Nephron progenitor cell (in vitro differentiated cells): ENCODE results near the gene GINS1.
A peak's percentile ranks its signal among the peaks of the same experiment; 100 is the strongest.

Experiments
- DNase-seq: peaks from one replicate; pipeline ENCODE4 v3.0.0; 2021
- H3K27ac Mint-ChIP-seq: 2 replicates; pipeline ENCODE4 v1.8.0; 2021; ENCODE audit warnings: mild to moderate bottlenecking, moderate library complexity, mixed read lengths
- H3K27me3 Mint-ChIP-seq: 2 replicates; pipeline ENCODE4 v1.8.0; 2021; ENCODE audit warnings: mild to moderate bottlenecking, low read depth, mixed read lengths; ENCODE audit not compliant: poor library complexity
- H3K36me3 Mint-ChIP-seq: 2 replicates; pipeline ENCODE4 v1.8.0; 2021; ENCODE audit warnings: low read depth, mixed read lengths
- H3K4me1 Mint-ChIP-seq: 2 replicates; pipeline ENCODE4 v1.8.0; 2021; ENCODE audit warnings: mixed read lengths
- H3K4me3 Mint-ChIP-seq: 2 replicates; pipeline ENCODE4 v1.8.0; 2021; ENCODE audit warnings: mild to moderate bottlenecking, moderate library complexity, mixed read lengths
- H3K9me3 Mint-ChIP-seq: 2 replicates; pipeline ENCODE4 v1.8.0; 2021; ENCODE audit warnings: mild to moderate bottlenecking, moderate library complexity, mixed read lengths
- CTCF ChIP-seq: fragments of 200-600 bp; sonication (generic); IDR thresholded peaks from 2 replicates; pipeline ENCODE4 v1.5.0; 2021; ENCODE audit warnings: antibody characterized with exemption

The GINS1 gene

DNA sequence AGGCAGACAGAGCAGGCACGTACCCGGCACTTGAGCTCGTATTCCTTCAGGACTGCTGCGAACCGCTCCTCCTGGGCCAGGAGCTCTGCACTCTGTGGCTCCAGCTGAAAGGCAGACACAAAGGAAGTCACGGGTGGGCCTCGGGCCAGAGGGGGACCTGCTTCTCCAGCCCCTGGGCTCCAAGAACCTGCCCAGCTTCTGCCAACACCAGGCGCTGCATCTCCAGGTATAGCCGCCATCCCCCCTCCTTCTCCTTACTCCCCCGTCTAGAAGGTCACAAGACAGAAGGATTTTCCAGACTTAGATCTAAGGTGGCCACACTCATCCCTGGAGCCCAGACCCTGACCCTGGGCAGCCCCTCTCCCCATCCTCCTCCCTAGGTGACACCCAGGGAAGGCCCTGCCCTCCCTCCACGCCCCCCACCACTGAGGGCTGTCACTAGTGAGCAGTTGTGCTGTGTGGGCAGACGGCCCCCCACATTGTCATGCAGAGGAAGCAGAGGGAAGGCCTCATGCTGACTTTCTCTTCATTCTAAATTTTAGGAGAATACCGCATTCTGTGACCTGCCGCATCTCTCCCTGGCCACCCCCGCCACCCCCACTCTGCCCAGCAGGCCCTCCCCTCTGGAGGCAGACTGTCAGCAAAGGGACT lies 81.9 kb downstream of the GINS1 start:
- Mint-ChIP-seq H3K4me3 (no peak overlapping the region), H3K4me1 (peaks cover 15% of the 10 kb centered on the region), H3K36me3 (peaks cover 55% of the 10 kb centered on the region), H3K9me3 (no peaks in the 10 kb centered on the region), H3K27ac (peak overlapping the region; percentile 25), H3K27me3 (no peaks in the 10 kb centered on the region)
- TF ChIP-seq CTCF, result no peak
- no peak for DNase-seq

DNA sequence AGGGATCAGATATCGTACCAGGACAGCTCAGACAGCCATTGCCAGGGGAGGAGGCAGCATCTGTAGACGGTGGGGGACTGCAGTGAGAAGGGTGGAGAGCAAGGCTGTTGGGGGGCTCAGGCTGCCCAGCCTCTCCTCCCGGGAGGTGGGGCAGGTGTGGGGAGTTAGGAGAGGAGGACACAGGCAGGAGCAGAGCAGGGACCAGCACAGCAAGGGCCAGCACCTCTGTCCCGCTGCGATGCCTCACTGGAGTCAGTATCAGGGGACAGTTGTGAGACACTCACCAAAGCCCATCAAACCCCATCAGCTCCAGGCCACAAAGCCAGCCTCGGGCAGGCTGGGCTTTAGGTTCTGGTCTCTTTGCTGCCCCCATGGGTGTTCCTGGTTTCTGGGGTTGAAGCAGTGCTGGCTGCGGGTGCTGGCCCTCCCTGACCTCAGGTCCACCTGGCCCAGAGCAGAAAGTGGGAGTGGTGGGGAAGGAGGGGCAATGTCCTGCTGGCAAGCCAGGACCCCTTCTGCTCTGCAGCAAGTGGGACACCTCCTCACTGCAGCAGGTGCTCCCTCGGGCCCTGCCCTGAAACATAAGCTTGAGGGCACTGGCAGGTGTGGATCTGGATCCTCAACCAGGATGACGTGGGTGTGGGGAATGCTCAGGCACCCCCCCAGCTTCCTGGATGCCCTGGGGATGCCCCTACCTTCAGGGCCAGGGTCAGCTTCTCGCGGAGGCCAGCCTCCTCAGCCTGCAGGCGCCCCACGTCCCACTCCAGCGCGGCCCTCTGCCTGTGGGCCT lies 83.4 kb downstream of the GINS1 start:
- Mint-ChIP-seq H3K36me3 (peaks cover 46% of the 10 kb centered on the region), H3K4me1 (peaks cover 6% of the 10 kb centered on the region), H3K27me3 (no peaks in the 10 kb centered on the region), H3K4me3 (no peak overlapping the region), H3K27ac (peak overlapping the region; percentile 87), H3K9me3 (no peaks in the 10 kb centered on the region)
- TF ChIP-seq CTCF, result no peak
- no peak for DNase-seq

DNA sequence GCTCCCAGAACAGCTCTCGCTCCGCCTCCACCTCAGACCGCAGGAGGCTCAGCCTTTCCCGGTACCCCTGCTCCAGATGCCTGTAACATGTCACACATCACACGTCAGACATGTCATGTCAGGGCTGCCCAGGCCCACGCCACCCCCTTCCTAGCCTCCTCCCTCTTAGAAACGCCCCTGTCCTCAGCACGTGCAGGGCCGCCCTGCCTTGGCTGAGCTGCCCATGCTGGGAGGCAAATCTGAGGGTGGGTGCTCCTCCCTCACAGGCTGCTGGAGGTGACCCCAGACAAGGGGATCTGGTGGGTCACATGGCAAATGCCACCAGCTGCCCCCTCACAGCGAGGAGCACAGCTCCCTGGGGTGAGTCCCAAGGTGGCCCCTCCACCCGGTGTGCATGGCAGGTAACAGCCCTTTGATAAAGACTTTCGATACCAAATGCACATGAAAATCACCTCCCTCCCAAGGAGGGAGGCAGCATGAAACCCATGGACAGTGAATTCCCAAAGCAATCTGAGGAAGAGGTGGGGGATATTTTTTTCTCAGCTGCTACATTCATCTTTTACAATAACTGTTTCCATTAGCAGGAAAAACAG lies 84.1 kb downstream of the GINS1 start:
- TF ChIP-seq CTCF, result no peak
- DNase-seq, result no peak
- H3K4me3 Mint-ChIP-seq, result no peak overlapping the region
- H3K4me1 Mint-ChIP-seq, result peaks cover 1% of the 10 kb centered on the region
- no peaks in the 10 kb centered on the region for H3K27me3 Mint-ChIP-seq
- peak overlapping the region; percentile 25 for H3K27ac Mint-ChIP-seq
- no peaks in the 10 kb centered on the region for H3K9me3 Mint-ChIP-seq
- peaks cover 43% of the 10 kb centered on the region for H3K36me3 Mint-ChIP-seq

DNA sequence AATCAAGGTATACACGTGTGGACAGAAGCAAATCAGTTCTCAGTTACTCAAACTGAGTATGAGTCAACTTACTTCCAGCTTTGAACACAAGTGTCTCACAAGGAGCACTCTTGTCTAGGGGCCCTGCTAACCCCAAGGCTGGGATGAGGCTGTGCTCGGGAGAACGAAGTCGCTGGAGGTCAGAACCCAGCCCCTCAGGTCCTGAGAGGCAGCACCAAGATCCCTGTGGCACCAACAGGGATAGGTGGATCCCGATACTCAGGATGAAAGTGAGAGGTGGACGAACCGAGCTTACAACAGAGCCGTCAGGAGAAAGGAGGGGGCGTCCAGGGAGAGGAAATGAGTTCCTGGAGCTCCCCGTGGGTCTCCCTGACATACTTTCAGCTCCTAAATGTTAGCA lies 85.7 kb downstream of the GINS1 start:
- Mint-ChIP-seq H3K36me3 (peaks cover 39% of the 10 kb centered on the region), H3K4me1 (no peaks in the 10 kb centered on the region), H3K27me3 (no peaks in the 10 kb centered on the region), H3K27ac (no peak overlapping the region), H3K9me3 (no peaks in the 10 kb centered on the region), H3K4me3 (no peak overlapping the region)
- DNase-seq, result no peak
- no peak for TF ChIP-seq CTCF

GRCh38 chr20:25493748-25494505 lies 86.5 kb downstream of the GINS1 start:
- Mint-ChIP-seq H3K4me3 (no peak overlapping the region), H3K36me3 (peaks cover 32% of the 10 kb centered on the region), H3K9me3 (no peaks in the 10 kb centered on the region), H3K4me1 (no peaks in the 10 kb centered on the region), H3K27me3 (no peaks in the 10 kb centered on the region), H3K27ac (peak overlapping the region; percentile 55)
- TF ChIP-seq CTCF, result no peak
- DNase-seq, result no peak
